ENCODE data around the gene EPS15. TPM values are rescaled to one million over a fixed set of nuclear protein-coding genes. Genes with fewer than 3 reads are reported as not detected.

Gene EPS15
- total and polyA plus RNA-seq, 2 of the 8 experiments (the other 6 are each of a cell fraction or from before 2014, with no cell fraction given) = 15.9 to 57.2 TPM

DNA sequence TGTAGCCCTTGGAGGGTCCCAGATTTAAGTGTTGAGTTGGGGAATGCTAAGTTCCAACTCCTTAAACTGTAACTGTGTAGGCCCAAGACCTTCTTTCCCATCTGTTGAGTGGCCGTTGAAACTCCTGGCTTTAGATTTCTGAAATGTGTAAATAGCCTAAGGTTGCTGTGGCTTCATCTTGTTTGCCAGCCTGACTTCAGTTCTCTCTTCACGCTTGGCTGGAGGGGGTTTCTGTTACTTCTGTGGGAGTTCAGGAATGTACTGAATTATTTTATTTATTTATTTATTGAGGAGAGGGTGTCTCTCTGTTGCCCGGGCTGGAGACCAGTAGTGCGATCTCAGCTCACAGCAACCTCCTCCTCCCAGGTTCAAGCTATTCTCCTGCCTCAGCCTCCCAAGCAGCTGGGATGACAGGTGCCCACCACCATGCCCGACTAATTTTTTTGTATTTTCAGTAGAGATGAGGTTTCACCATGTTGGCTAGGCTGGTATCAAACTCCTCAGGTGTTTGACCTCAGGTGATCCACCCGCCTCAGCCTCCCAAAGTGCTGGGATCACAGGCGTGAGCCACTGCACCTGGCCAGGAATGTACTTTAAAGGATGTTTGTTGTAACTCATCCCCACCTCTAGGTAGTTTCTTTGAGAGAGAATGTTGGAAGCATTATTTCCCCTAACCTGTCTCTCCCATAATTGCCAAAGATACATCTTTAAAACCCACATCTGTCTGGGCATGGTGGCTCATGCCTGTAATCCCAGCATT is 194.6 kb downstream of the EPS15 start:
- FAIRE-seq = no peak
- H3K23ac ChIP-seq (ENCODE audit: insufficient read length) = no peak overlapping the region
- TF ChIP-seq SP4 (IDR thresholded peaks at IDR 0.05; ENCODE audit: low read length) = no peak
- no peak for TF ChIP-seq TAF7 (optimal IDR thresholded peaks at IDR 0.05; ENCODE audit: borderline replicate concordance, low read depth, low read length)

More for the DNA sequence above, 194.6 kb downstream of the EPS15 start:
- H3K18ac ChIP-seq (ENCODE audit: extremely low read depth, low read length) = no peak overlapping the region
- no peak overlapping the region for H2BK120ac ChIP-seq (replicated peaks; ENCODE audit: low read depth, low read length)
- no peak overlapping the region for H2BK20ac ChIP-seq (ENCODE audit: low read length)
- no peak overlapping the region for H4K5ac ChIP-seq (ENCODE audit: insufficient read length, low read depth, low read length)
- H2AFZ ChIP-seq (ENCODE audit: low read length) = no peak overlapping the region
- H2AK5ac ChIP-seq (ENCODE audit: low read depth, low read length) = no peak overlapping the region
- no peaks in the 10 kb centered on the region for H3K36me3 ChIP-seq (ENCODE audit: control insufficient read depth in 2 of 4, insufficient read depth in 4 of 4, low read length in 3 of 4)
- H4K8ac ChIP-seq (ENCODE audit: extremely low read depth, insufficient read depth, low read length) = no peak overlapping the region
- H3K79me1 ChIP-seq (ENCODE audit: low read depth, low read length) = no peaks in the 10 kb centered on the region
- no peaks in the 10 kb centered on the region for H3K9me3 ChIP-seq (ENCODE audit: insufficient read depth in 2 of 2, low read depth in 1 of 2, low read length in 1 of 2)
- no peak overlapping the region for H3K4ac ChIP-seq (replicated peaks; ENCODE audit: insufficient read length, low read depth, low read length)
- no peak overlapping the region for H3K4me2 ChIP-seq (ENCODE audit: insufficient read depth in 1 of 2, low read depth in 2 of 2, low read length in 2 of 2)
- no peak overlapping the region for H2BK12ac ChIP-seq (ENCODE audit: low read depth, low read length)
- H4K91ac ChIP-seq (replicated peaks; ENCODE audit: insufficient read length, low read length) = no peak overlapping the region
- H4K20me1 ChIP-seq (replicated peaks in 1 of 2; ENCODE audit: control insufficient read depth in 1 of 2, insufficient read depth in 2 of 2, low read length in 2 of 2) = peaks cover 0 to 1% of the 10 kb centered on the region in 2 experiments
- CTCF ChIA-PET (ENCODE audit: partially characterized antibody) = no interaction called here
- no peak for DNase-seq (ENCODE audit: low read depth in 1 of 2, low spot score in 2 of 2)
- no peaks in the 10 kb centered on the region for H3K79me2 ChIP-seq (ENCODE audit: control insufficient read depth in 1 of 2, insufficient read depth in 2 of 2, low read length in 2 of 2)
- no peak overlapping the region for H3K9ac ChIP-seq (replicated peaks in 1 of 4; ENCODE audit: extremely low read depth in 1 of 4, low read depth in 3 of 4, low read length in 3 of 4)
- WGBS, 2 experiments (ENCODE audit: extremely low coverage in 1 of 2, insufficient coverage in 1 of 2, insufficient read length in 1 of 2, insufficient replicate concordance in 2 of 2, low coverage in 1 of 2, low lambda C conversion rate in 2 of 2, missing lambda C conversion rate in 1 of 2) = 82% methylated on average over 7 of the region's 7 CpGs; no CpG with 5 or more reads in 1 of the 2 experiments
- no peak overlapping the region for H3K27ac ChIP-seq (ENCODE audit: low read depth, low read length)
- H3K27me3 ChIP-seq (replicated peaks in 1 of 4; ENCODE audit: control insufficient read depth in 3 of 4, extremely low read depth in 1 of 4, insufficient read depth in 3 of 4, low read length in 3 of 4) = no peaks in the 10 kb centered on the region
- POLR2A ChIA-PET (ENCODE audit: partially characterized antibody) = no interaction called here
- H3K4me3 ChIP-seq (ENCODE audit: extremely low read depth in 1 of 4, insufficient read depth in 2 of 4, low read depth in 3 of 4, low read length in 4 of 4) = no peak overlapping the region
- peaks cover 0 to 7% (median 3%) of the 10 kb centered on the region in 4 experiments; a peak in 3 of 7 replicates for H3K4me1 ChIP-seq (replicated peaks in 1 of 4; ENCODE audit: control insufficient read depth in 3 of 4, insufficient read depth in 4 of 4, low read length in 3 of 4)
- no peak overlapping the region for H2BK15ac ChIP-seq (ENCODE audit: low read length)
- no peaks in the 10 kb centered on the region; the same call in 1 of the 2 replicates for H3K23me2 ChIP-seq (ENCODE audit: low read depth, low read length)
- no peak overlapping the region for H3K56ac ChIP-seq (replicated peaks; ENCODE audit: insufficient read length, low read depth, low read length)
- H2BK5ac ChIP-seq (ENCODE audit: low read depth, low read length) = no peak overlapping the region
- H3K14ac ChIP-seq (ENCODE audit: insufficient read length) = no peak overlapping the region

All from H1 (cell line).